ENCODE results near the gene NAIF1. TPM values are rescaled to one million over a fixed set of nuclear protein-coding genes. Genes with fewer than 3 reads are reported as not detected.

The NAIF1 gene
- total and polyA plus RNA-seq, 2 experiments from 2014 or later = 4.9 to 5.5 TPM

DNA sequence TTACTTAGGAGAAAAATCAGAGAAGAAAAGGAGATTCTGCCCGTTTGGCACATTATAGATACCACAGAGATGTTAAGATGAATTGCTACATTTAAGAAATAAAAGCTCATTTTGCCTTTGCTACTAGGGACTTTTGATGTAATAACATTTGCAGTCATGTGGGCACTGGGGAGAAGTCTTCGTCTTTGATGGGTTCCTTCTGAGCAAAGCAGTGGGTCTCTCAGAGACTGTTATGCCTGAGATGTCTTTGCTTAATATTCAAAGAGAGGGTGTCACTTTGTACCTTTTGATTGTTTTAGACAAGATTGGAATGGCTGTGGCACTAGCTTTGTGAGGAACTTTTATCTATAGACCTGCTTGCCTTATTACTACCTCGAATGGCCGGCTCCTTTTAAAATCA lies 25.9 kb upstream of the NAIF1 start (continued):
- TF ChIP-seq POLR2AphosphoS5 (IDR thresholded peaks at IDR 0.05; ENCODE audit: low read depth) (no peak), NANOG (IDR thresholded peaks at IDR 0.05; ENCODE audit: borderline replicate concordance) (no peak), CTCF (conservative IDR thresholded peaks at IDR 0.05; ENCODE audit: low read depth in 2 of 2) (no peak), JUNB (IDR thresholded peaks at IDR 0.05; ENCODE audit: unreplicated experiment) (no peak), ZNF114 (CRISPR knock-in tag; IDR thresholded peaks at IDR 0.05) (no peak), STAT1 (IDR thresholded peaks at IDR 0.05; ENCODE audit: unreplicated experiment) (no peak), ETS1 (IDR thresholded peaks at IDR 0.05) (no peak), CREB1 (CRISPR knock-in tag; IDR thresholded peaks at IDR 0.05; ENCODE audit: low read depth) (no peak)

GRCh38 chr9:128092199-128092977 lies 25.3 kb upstream of the NAIF1 start:
- ATAC-seq (no peak), DNase-seq (ENCODE audit: low spot score) (no peak)
- Mint-ChIP-seq H3K27ac (peak overlapping the region; percentile 72; the same call in 1 of the 2 replicates), H3K4me1 (peaks cover 30% of the 10 kb centered on the region), H3K36me3 (ENCODE audit: low read depth) (no peaks in the 10 kb centered on the region), H3K27me3 (ENCODE audit: insufficient read depth, low read depth, poor library complexity) (peaks cover 10% of the 10 kb centered on the region), H3K9me3 (no peaks in the 10 kb centered on the region), H3K4me3 (no peak overlapping the region)
- H3K4me1 ChIP-seq (ENCODE audit: insufficient read depth) = peaks cover 2% of the 10 kb centered on the region; the same call in 1 of the 2 replicates
- H4K20me1 ChIP-seq (replicated peaks; ENCODE audit: insufficient read depth) = peaks cover 3% of the 10 kb centered on the region
- H3K4me3 ChIP-seq = no peak overlapping the region
- no peak overlapping the region for H3K4me2 ChIP-seq
- no peaks in the 10 kb centered on the region for H3K27me3 ChIP-seq (ENCODE audit: insufficient read depth)
- H2AFZ ChIP-seq = no peak overlapping the region
- H3K36me3 ChIP-seq (ENCODE audit: insufficient read depth) = no peaks in the 10 kb centered on the region; the same call in 1 of the 2 replicates
- peak overlapping the region; percentile 32; the same call in 1 of the 2 replicates for H3K27ac ChIP-seq (ENCODE audit: low read depth)
- H3F3A ChIP-seq (replicated peaks; ENCODE audit: low read depth) = peaks cover 10% of the 10 kb centered on the region; the same call in 1 of the 2 replicates
- peaks cover 65% of the 10 kb centered on the region for H3K79me2 ChIP-seq (replicated peaks; ENCODE audit: insufficient read depth)
- no peaks in the 10 kb centered on the region for H3K9me2 ChIP-seq (ENCODE audit: insufficient read depth)
- TF ChIP-seq STAT1 (IDR thresholded peaks at IDR 0.05; ENCODE audit: unreplicated experiment) = no peak
- TF ChIP-seq ETS1 (IDR thresholded peaks at IDR 0.05) = no peak
- no peak for TF ChIP-seq NANOG (IDR thresholded peaks at IDR 0.05; ENCODE audit: borderline replicate concordance)
- TF ChIP-seq CTCF (conservative IDR thresholded peaks at IDR 0.05; ENCODE audit: low read depth in 2 of 2) = no peak
- TF ChIP-seq EZH2phosphoT487 (IDR thresholded peaks at IDR 0.05; ENCODE audit: unreplicated experiment) = no peak
- no peak for TF ChIP-seq JUNB (IDR thresholded peaks at IDR 0.05; ENCODE audit: unreplicated experiment)
- no peak for TF ChIP-seq CREB1 (CRISPR knock-in tag; IDR thresholded peaks at IDR 0.05; ENCODE audit: low read depth)
- no peak for TF ChIP-seq ZNF114 (CRISPR knock-in tag; IDR thresholded peaks at IDR 0.05)
- TF ChIP-seq EZH2 (IDR thresholded peaks at IDR 0.05; ENCODE audit: low read depth, unreplicated experiment) = no peak
- no peak for TF ChIP-seq ZNF331 (CRISPR knock-in tag; IDR thresholded peaks at IDR 0.05; ENCODE audit: low read depth)

Data from GM23338 (cell line).